ENCODE results near the gene NUDT2. TPM values are rescaled to one million over a fixed set of nuclear protein-coding genes. Genes with fewer than 3 reads are reported as not detected.

Gene NUDT2
- total RNA-seq, 1 experiment from 2014 or later = 34.6 TPM

GRCh38 chr9:34387239-34387638 is 57.9 kb downstream of the NUDT2 start:
- TF ChIP-seq EZH2phosphoT487 (IDR thresholded peaks at IDR 0.05; ENCODE audit: borderline replicate concordance, low read length) = no peak
- no peak for TF ChIP-seq CTCF (conservative IDR thresholded peaks at IDR 0.05; ENCODE audit: low read depth, low read length)
- no TSS peak for BruUV-seq (replicated peaks)
- Histone ChIP-seq H3K4me2 (ENCODE audit: low read length) (no peak overlapping the region), H3K4me1 (ENCODE audit: insufficient read depth, low read length) (no peaks in the 10 kb centered on the region), H3K9me3 (ENCODE audit: low read length) (no peaks in the 10 kb centered on the region), H3K4me3 (ENCODE audit: low read length) (no peak overlapping the region), H3K27me3 (ENCODE audit: low read length) (no peaks in the 10 kb centered on the region), H3K9me2 (replicated peaks; ENCODE audit: low read length) (no peaks in the 10 kb centered on the region), H4K20me1 (ENCODE audit: low read length) (no peaks in the 10 kb centered on the region), H3K9ac (ENCODE audit: low read length) (no peak overlapping the region), H3F3A (ENCODE audit: low read length, unreplicated experiment) (no peaks in the 10 kb centered on the region), H3K79me2 (ENCODE audit: low read length) (no peaks in the 10 kb centered on the region), H3K27ac (ENCODE audit: low read length) (no peak overlapping the region), H2AFZ (ENCODE audit: low read length) (no peak overlapping the region), H3K36me3 (ENCODE audit: low read depth, low read length) (no peaks in the 10 kb centered on the region)
- ChIA-PET CTCF (no interaction called here), POLR2A (ENCODE audit: unreplicated experiment) (no interaction called here)
- DNase-seq = no peak
- intact Hi-C loops (cut with micrococcal nuclease) = no loop called here
- no peak for ATAC-seq

- intact Hi-C loops (cut with micrococcal nuclease) = no loop called here
- ATAC-seq = no peak
- CTCF ChIA-PET = no interaction called here
These were observed 63.1 kb downstream of the NUDT2 start for GRCh38 chr9:34392511-34392910.

More at GRCh38 chr9:34392511-34392910, 63.1 kb downstream of the NUDT2 start:
- Histone ChIP-seq H3K79me2 (ENCODE audit: low read length) (no peaks in the 10 kb centered on the region), H3K9ac (ENCODE audit: low read length) (no peak overlapping the region), H3K4me1 (ENCODE audit: insufficient read depth, low read length) (no peaks in the 10 kb centered on the region), H3K9me2 (replicated peaks; ENCODE audit: low read length) (no peaks in the 10 kb centered on the region), H3K36me3 (ENCODE audit: low read depth, low read length) (no peaks in the 10 kb centered on the region), H4K20me1 (ENCODE audit: low read length) (no peaks in the 10 kb centered on the region), H2AFZ (ENCODE audit: low read length) (no peak overlapping the region), H3K27me3 (ENCODE audit: low read length) (no peaks in the 10 kb centered on the region), H3K27ac (ENCODE audit: low read length) (no peak overlapping the region), H3F3A (ENCODE audit: low read length, unreplicated experiment) (no peaks in the 10 kb centered on the region), H3K4me2 (ENCODE audit: low read length) (no peak overlapping the region), H3K4me3 (ENCODE audit: low read length) (no peak overlapping the region), H3K9me3 (ENCODE audit: low read length) (no peaks in the 10 kb centered on the region)
- POLR2A ChIA-PET (ENCODE audit: unreplicated experiment) = no interaction called here
- TF ChIP-seq CTCF (conservative IDR thresholded peaks at IDR 0.05; ENCODE audit: low read depth, low read length) = no peak
- TF ChIP-seq EZH2phosphoT487 (IDR thresholded peaks at IDR 0.05; ENCODE audit: borderline replicate concordance, low read length) = no peak
- TF ChIP-seq EZH2 (IDR thresholded peaks at IDR 0.05; ENCODE audit: low read length, unreplicated experiment) = no peak
- no TSS peak for BruUV-seq (replicated peaks)
- DNase-seq = no peak

Other genes starting within 250 kb of the NUDT2 start
- gene DCAF12, start 202.9 kb upstream of the NUDT2 start, total RNA-seq (2014; rRNA removed) = 12.9 and 16.1 TPM in 2 replicates
- 15.2 and 16.5 TPM in 2 replicates for gene UBAP1, start 150.5 kb upstream of the NUDT2 start, total RNA-seq (2014; rRNA removed)
- gene KIF24, start 301 bp upstream of the NUDT2 start, total RNA-seq (2014; rRNA removed) = 4.7 and 5.0 TPM in 2 replicates
- 3.4 and 4.7 TPM in 2 replicates for gene MYORG, start 47.3 kb downstream of the NUDT2 start, total RNA-seq (2014; rRNA removed)
- 15.2 and 17.1 TPM in 2 replicates for gene FAM219A, start 129.0 kb downstream of the NUDT2 start, total RNA-seq (2014; rRNA removed)
- gene DNAI1, start 129.2 kb downstream of the NUDT2 start, total RNA-seq (2014; rRNA removed) = not detected in 2 replicates
- 1.3 and 2.0 TPM in 2 replicates for gene ENHO, start 193.4 kb downstream of the NUDT2 start, total RNA-seq (2014; rRNA removed)